ENCODE results near the gene PLAC9. TPM values are rescaled to one million over a fixed set of nuclear protein-coding genes. Genes with fewer than 3 reads are reported as not detected.
A peak's percentile ranks its signal among the peaks of the same experiment; 100 is the strongest.

Gene PLAC9
- total and polyA plus RNA-seq, 5 donors from 2014 or later = 0.33 to 1.1 TPM; not detected in 3

- Histone ChIP-seq H3K27me3 (ENCODE audit: control insufficient read depth, insufficient read depth, low read length) (no peaks in the 10 kb centered on the region), H3K4me1 (ENCODE audit: control insufficient read depth, insufficient read depth, low read length, poor library complexity, severe bottlenecking) (peaks cover 43% of the 10 kb centered on the region), H3K9me3 (ENCODE audit: control insufficient read depth in 2 of 2, low read length in 2 of 2) (no peaks in the 10 kb centered on the region), H3K4me3 (ENCODE audit: low read depth, low read length) (no peak overlapping the region), H3K36me3 (ENCODE audit: control insufficient read depth, insufficient read depth, low read length) (peaks cover 20% of the 10 kb centered on the region), H3K27ac (ENCODE audit: insufficient read depth, low read length, poor library complexity, severe bottlenecking) (no peak overlapping the region)
- Mint-ChIP-seq H3K4me1 (peaks cover 23 to 75% (median 47%) of the 10 kb centered on the region in 4 donors), H3K4me3 (no peak overlapping the region), H3K27ac (peak overlapping the region; percentile 33 to 83 (median 73)), H3K27me3 (no peaks in the 10 kb centered on the region), H3K36me3 (peaks cover 16% of the 10 kb centered on the region), H3K9me3 (no peaks in the 10 kb centered on the region)
- DNase-seq (no peak), ATAC-seq (ENCODE audit: low read depth in 2 of 2) (no peak)
Measured at GRCh38 chr10:80177781-80178636, 45.5 kb downstream of the PLAC9 start.

DNA sequence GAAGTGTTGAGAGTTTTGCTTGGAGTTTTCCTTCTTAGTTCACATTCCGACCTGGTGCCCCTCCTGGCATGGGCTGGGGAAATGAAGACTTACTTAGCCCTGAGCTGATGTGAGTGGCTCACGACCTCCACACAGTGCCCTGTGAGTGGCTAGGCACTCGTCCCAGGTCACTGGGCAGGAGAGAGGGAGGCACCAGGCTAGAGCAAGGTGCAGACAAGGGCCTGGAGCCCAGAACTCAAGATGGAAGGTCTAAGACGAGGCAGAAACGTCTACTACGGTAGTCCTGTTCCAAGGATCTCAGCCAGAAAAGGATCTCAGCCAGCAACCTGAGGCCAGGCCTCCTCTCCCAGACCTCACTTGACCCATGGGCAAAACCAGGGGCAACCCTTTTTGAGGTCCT lies 50.5 kb downstream of the PLAC9 start:
- Mint-ChIP-seq H3K4me1 (peaks cover 36 to 98% (median 69%) of the 10 kb centered on the region in 4 donors), H3K36me3 (peaks cover 21% of the 10 kb centered on the region), H3K4me3 (peak overlapping the region in 1 of 4 donors; percentile 21), H3K27ac (peak overlapping the region in 1 of 3 donors; percentile 36), H3K9me3 (no peaks in the 10 kb centered on the region), H3K27me3 (no peaks in the 10 kb centered on the region)
- H3K4me3 ChIP-seq (ENCODE audit: low read depth, low read length) = no peak overlapping the region
- H3K27me3 ChIP-seq (ENCODE audit: control insufficient read depth, insufficient read depth, low read length) = no peaks in the 10 kb centered on the region
- H3K36me3 ChIP-seq (ENCODE audit: control insufficient read depth, insufficient read depth, low read length) = peaks cover 26% of the 10 kb centered on the region
- ATAC-seq (ENCODE audit: low read depth in 2 of 2) (no peak), DNase-seq (no peak)
- no peak overlapping the region for H3K27ac ChIP-seq (ENCODE audit: insufficient read depth, low read length, poor library complexity, severe bottlenecking)
- no peaks in the 10 kb centered on the region for H3K9me3 ChIP-seq (ENCODE audit: control insufficient read depth in 2 of 2, low read length in 2 of 2)
- peaks cover 84% of the 10 kb centered on the region for H3K4me1 ChIP-seq (ENCODE audit: control insufficient read depth, insufficient read depth, low read length, poor library complexity, severe bottlenecking)

DNA sequence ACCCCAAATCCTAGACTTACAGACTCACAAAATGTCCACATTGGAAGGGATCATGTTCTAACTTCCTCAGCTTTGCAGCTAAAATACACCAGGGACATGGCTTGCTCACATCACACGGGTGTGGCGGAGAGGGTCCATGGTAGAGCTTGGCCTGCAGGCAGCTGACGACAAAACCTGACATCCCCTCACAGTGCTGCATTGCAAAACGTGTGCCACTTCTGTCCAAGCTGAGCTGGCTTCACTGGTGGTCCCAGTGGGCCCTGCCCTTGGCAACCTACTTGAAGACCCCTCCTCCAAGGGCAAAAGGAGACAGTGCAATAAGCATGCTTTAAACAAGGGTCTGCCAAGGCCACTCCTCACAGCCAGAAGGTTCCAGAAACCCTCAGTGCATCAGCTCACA lies 50.9 kb downstream of the PLAC9 start:
- DNase-seq (no peak), ATAC-seq (ENCODE audit: low read depth in 2 of 2) (no peak)
- Mint-ChIP-seq H3K36me3 (peaks cover 21% of the 10 kb centered on the region), H3K4me3 (no peak overlapping the region), H3K4me1 (peaks cover 36 to 98% (median 71%) of the 10 kb centered on the region in 4 donors), H3K27me3 (no peaks in the 10 kb centered on the region), H3K9me3 (no peaks in the 10 kb centered on the region), H3K27ac (no peak overlapping the region)
- Histone ChIP-seq H3K27ac (ENCODE audit: insufficient read depth, low read length, poor library complexity, severe bottlenecking) (no peak overlapping the region), H3K4me1 (ENCODE audit: control insufficient read depth, insufficient read depth, low read length, poor library complexity, severe bottlenecking) (peaks cover 84% of the 10 kb centered on the region), H3K36me3 (ENCODE audit: control insufficient read depth, insufficient read depth, low read length) (peaks cover 24% of the 10 kb centered on the region), H3K4me3 (ENCODE audit: low read depth, low read length) (no peak overlapping the region), H3K9me3 (ENCODE audit: control insufficient read depth in 2 of 2, low read length in 2 of 2) (no peaks in the 10 kb centered on the region), H3K27me3 (ENCODE audit: control insufficient read depth, insufficient read depth, low read length) (no peaks in the 10 kb centered on the region)

DNA sequence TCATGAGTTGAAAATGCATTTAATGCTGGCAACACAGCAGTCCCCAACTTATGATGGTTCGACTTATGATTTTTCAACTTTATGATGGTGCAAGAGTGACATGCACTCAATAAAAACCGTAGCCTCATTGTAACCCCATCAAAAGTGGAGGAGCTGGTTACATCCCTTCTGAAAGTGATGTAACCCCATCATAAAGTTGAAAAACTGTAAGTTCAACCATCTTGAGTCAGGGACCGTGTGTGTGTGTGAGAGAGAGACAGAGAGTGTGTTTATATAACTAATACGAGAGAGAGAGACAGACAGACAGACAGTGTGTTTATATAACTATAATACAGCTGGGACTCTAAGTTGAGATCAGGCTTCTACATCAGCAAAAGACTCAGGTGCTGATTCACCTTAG lies 51.8 kb downstream of the PLAC9 start:
- ATAC-seq (ENCODE audit: low read depth in 2 of 2) (no peak), DNase-seq (no peak)
- Mint-ChIP-seq H3K36me3 (peaks cover 16% of the 10 kb centered on the region), H3K9me3 (no peaks in the 10 kb centered on the region), H3K27me3 (no peaks in the 10 kb centered on the region), H3K4me1 (peaks cover 31 to 98% (median 70%) of the 10 kb centered on the region in 4 donors), H3K4me3 (peak overlapping the region in 1 of 4 donors; percentile 46), H3K27ac (peak overlapping the region; percentile 45 to 91 (median 60))
- peaks cover 91% of the 10 kb centered on the region for H3K4me1 ChIP-seq (ENCODE audit: control insufficient read depth, insufficient read depth, low read length, poor library complexity, severe bottlenecking)
- no peaks in the 10 kb centered on the region for H3K9me3 ChIP-seq (ENCODE audit: control insufficient read depth in 2 of 2, low read length in 2 of 2)
- peak overlapping the region; percentile 2 for H3K4me3 ChIP-seq (ENCODE audit: low read depth, low read length)
- H3K27me3 ChIP-seq (ENCODE audit: control insufficient read depth, insufficient read depth, low read length) = no peaks in the 10 kb centered on the region
- peaks cover 24% of the 10 kb centered on the region for H3K36me3 ChIP-seq (ENCODE audit: control insufficient read depth, insufficient read depth, low read length)
- H3K27ac ChIP-seq (ENCODE audit: insufficient read depth, low read length, poor library complexity, severe bottlenecking) = no peak overlapping the region

DNA sequence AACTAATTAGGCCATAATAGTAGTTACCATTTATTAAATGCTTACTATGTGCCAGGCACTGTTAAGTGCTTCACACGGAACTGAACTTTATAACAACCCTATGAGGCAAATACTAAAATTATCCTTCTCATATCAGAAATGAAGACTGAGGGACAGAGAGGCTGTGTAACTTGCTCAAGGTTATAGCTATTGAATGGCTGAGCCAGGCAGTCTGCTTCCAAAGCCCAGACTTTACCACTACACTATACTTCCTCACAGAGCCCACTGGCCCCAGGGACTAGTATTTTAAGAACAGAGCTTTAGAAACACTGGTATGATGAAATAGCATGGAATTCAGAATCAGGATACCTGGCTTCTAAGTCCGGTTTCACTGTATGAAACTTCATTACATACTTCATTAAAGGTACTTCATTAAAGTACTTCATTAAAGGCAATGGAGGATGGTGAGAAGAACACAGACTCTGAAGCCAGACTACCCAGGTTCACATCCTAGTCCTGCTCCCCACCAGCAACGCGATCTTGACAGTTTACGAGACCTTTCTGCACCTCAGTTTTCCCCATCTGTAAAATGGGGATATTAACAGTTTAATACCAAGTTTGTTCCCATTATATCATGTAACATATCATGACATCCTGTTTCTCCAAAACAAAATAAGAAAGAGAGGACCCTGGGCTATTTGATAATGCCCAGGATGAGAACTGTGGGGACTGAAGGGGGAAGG lies 53.2 kb downstream of the PLAC9 start:
- peak overlapping the region; percentile 35 for H3K27ac ChIP-seq (ENCODE audit: insufficient read depth, low read length, poor library complexity, severe bottlenecking)
- H3K4me3 ChIP-seq (ENCODE audit: low read depth, low read length) = no peak overlapping the region
- peaks cover 15% of the 10 kb centered on the region for H3K36me3 ChIP-seq (ENCODE audit: control insufficient read depth, insufficient read depth, low read length)
- H3K9me3 Mint-ChIP-seq = no peaks in the 10 kb centered on the region
- H3K27ac Mint-ChIP-seq = peak overlapping the region; percentile 91 to 96 (median 92)
- H3K4me1 Mint-ChIP-seq = peaks cover 25 to 93% (median 70%) of the 10 kb centered on the region in 4 donors
- H3K9me3 ChIP-seq (ENCODE audit: control insufficient read depth in 2 of 2, low read length in 2 of 2) = no peaks in the 10 kb centered on the region
- H3K27me3 ChIP-seq (ENCODE audit: control insufficient read depth, insufficient read depth, low read length) = no peaks in the 10 kb centered on the region
- peaks cover 8% of the 10 kb centered on the region for H3K36me3 Mint-ChIP-seq
- peak overlapping the region in 3 of 4 donors; percentile 48 to 88 (median 55) for H3K4me3 Mint-ChIP-seq
- H3K27me3 Mint-ChIP-seq = no peaks in the 10 kb centered on the region
- DNase-seq (no peak), ATAC-seq (ENCODE audit: low read depth in 2 of 2) (no peak)
- H3K4me1 ChIP-seq (ENCODE audit: control insufficient read depth, insufficient read depth, low read length, poor library complexity, severe bottlenecking) = peaks cover 90% of the 10 kb centered on the region

GRCh38 chr10:80186364-80187012 lies 54.0 kb downstream of the PLAC9 start:
- peak overlapping the region; percentile 91 to 96 (median 92) for H3K27ac Mint-ChIP-seq
- no peak for ATAC-seq (ENCODE audit: low read depth in 2 of 2)
- no peaks in the 10 kb centered on the region for H3K27me3 Mint-ChIP-seq
- peaks cover 91% of the 10 kb centered on the region for H3K4me1 ChIP-seq (ENCODE audit: control insufficient read depth, insufficient read depth, low read length, poor library complexity, severe bottlenecking)
- no peak for DNase-seq
- no peaks in the 10 kb centered on the region for H3K9me3 Mint-ChIP-seq
- H3K27me3 ChIP-seq (ENCODE audit: control insufficient read depth, insufficient read depth, low read length) = no peaks in the 10 kb centered on the region
- H3K36me3 ChIP-seq (ENCODE audit: control insufficient read depth, insufficient read depth, low read length) = peaks cover 14% of the 10 kb centered on the region
- H3K9me3 ChIP-seq (ENCODE audit: control insufficient read depth in 2 of 2, low read length in 2 of 2) = no peaks in the 10 kb centered on the region
- peak overlapping the region; percentile 72 for H3K4me3 ChIP-seq (ENCODE audit: low read depth, low read length)
- H3K36me3 Mint-ChIP-seq = peaks cover 6% of the 10 kb centered on the region
- H3K4me1 Mint-ChIP-seq = peaks cover 22 to 90% (median 69%) of the 10 kb centered on the region in 4 donors
- H3K4me3 Mint-ChIP-seq = peak overlapping the region; percentile 0 to 88 (median 53)
- peak overlapping the region; percentile 88 for H3K27ac ChIP-seq (ENCODE audit: insufficient read depth, low read length, poor library complexity, severe bottlenecking)

DNA sequence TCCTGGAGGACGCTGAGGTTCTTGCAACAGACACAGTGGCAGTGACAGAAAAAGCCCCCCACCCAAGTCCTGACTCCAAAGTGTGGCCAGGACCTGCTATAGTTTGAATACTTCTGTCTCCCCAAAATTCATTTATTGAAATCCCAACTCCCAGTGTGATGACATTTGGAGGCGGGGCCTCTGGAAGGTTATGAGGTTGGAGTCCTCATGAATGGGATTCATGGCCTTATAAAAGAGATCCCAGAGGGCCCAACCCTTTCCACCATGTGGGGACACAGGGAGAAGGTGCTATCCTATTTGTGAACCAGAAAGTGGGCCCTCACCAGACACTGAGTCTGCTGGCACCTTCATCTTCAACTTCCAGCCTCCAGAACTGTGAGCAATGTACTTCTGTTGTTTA lies 54.5 kb downstream of the PLAC9 start:
- Mint-ChIP-seq H3K4me1 (peaks cover 22 to 90% (median 72%) of the 10 kb centered on the region in 4 donors), H3K27ac (peak overlapping the region; percentile 91 to 100 (median 96))
- H3K4me1 ChIP-seq (ENCODE audit: control insufficient read depth, insufficient read depth, low read length, poor library complexity, severe bottlenecking) = peaks cover 95% of the 10 kb centered on the region

More for the DNA sequence above, 54.5 kb downstream of the PLAC9 start:
- Histone ChIP-seq H3K27ac (ENCODE audit: insufficient read depth, low read length, poor library complexity, severe bottlenecking) (peak overlapping the region; percentile 88), H3K9me3 (ENCODE audit: control insufficient read depth in 2 of 2, low read length in 2 of 2) (no peaks in the 10 kb centered on the region), H3K27me3 (ENCODE audit: control insufficient read depth, insufficient read depth, low read length) (no peaks in the 10 kb centered on the region), H3K36me3 (ENCODE audit: control insufficient read depth, insufficient read depth, low read length) (peaks cover 18% of the 10 kb centered on the region), H3K4me3 (ENCODE audit: low read depth, low read length) (peak overlapping the region; percentile 72)
- DNase-seq (no peak), ATAC-seq (ENCODE audit: low read depth in 2 of 2) (no peak)
- Mint-ChIP-seq H3K9me3 (no peaks in the 10 kb centered on the region), H3K36me3 (peaks cover 8% of the 10 kb centered on the region), H3K4me3 (peak overlapping the region; percentile 79 to 88 (median 86)), H3K27me3 (no peaks in the 10 kb centered on the region)

Data from CD4-positive, CD25-positive, alpha-beta regulatory T cell (primary cell).